H9 (cell line): ENCODE measurements around the gene RAB31. TPM values are rescaled to one million over a fixed set of nuclear protein-coding genes. Genes with fewer than 3 reads are reported as not detected.

Experiments used
- DNase-seq: peaks from one replicate; pipeline ENCODE4 v3.0.0-alpha.2; 2017
- H2AFZ ChIP-seq: one replicate; pipeline ENCODE4 v1.6.1; 2013; ENCODE audit warnings: mild to moderate bottlenecking, low read length, control low read depth, moderate library complexity
- H2AK5ac ChIP-seq: 2 replicates; pipeline ENCODE4 v1.6.1; 2013; ENCODE audit warnings: low read length, control low read depth, mixed read lengths; ENCODE audit not compliant: insufficient read length
- H2BK120ac ChIP-seq: one replicate; pipeline ENCODE4 v1.6.1; 2013; ENCODE audit warnings: low read depth, mild to moderate bottlenecking, low read length, control low read depth, inconsistent platforms; ENCODE audit not compliant: poor library complexity, severe bottlenecking
- H2BK12ac ChIP-seq: 2 replicates; pipeline ENCODE4 v1.6.1; 2013; ENCODE audit warnings: low read length, control low read depth, mixed read lengths, low read depth; ENCODE audit not compliant: insufficient read length
- H2BK15ac ChIP-seq: 2 replicates; pipeline ENCODE4 v1.6.1; 2013; ENCODE audit warnings: low read depth, low read length, control low read depth
- H2BK20ac ChIP-seq: one replicate; pipeline ENCODE4 v1.6.1; 2013; ENCODE audit warnings: low read depth, mild to moderate bottlenecking, low read length, control low read depth, inconsistent platforms; ENCODE audit not compliant: poor library complexity, severe bottlenecking
- H2BK5ac ChIP-seq: 2 replicates; pipeline ENCODE4 v1.6.1; 2013; ENCODE audit warnings: low read length, control low read depth, mixed read lengths; ENCODE audit not compliant: insufficient read length
- H3K14ac ChIP-seq: 2 replicates; pipeline ENCODE4 v1.6.1; 2013; ENCODE audit warnings: low read length, control low read depth; ENCODE audit not compliant: insufficient read depth
- H3K18ac ChIP-seq: 2 replicates; pipeline ENCODE4 v1.6.1; 2013; ENCODE audit warnings: low read depth, mild to moderate bottlenecking, mixed read lengths, low read length, control low read depth; ENCODE audit not compliant: insufficient read length
- H3K23ac ChIP-seq: 2 replicates; pipeline ENCODE4 v1.6.1; 2013; ENCODE audit warnings: low read length, control low read depth, mixed read lengths, low read depth; ENCODE audit not compliant: insufficient read length
- H3K23me2 ChIP-seq: 2 replicates; pipeline ENCODE4 v1.6.1; 2013; ENCODE audit warnings: low read depth, mild to moderate bottlenecking, mixed read lengths, low read length, control low read depth; ENCODE audit not compliant: insufficient read length, poor library complexity, severe bottlenecking
- H3K27ac ChIP-seq: 2 replicates; pipeline ENCODE4 v1.5.1; 2013; ENCODE audit warnings: low read length, control low read depth, mixed read lengths, low read depth; ENCODE audit not compliant: insufficient read length
- H3K27me3 ChIP-seq: 2 replicates; pipeline ENCODE4 v1.6.1; 2013; ENCODE audit warnings: low read length, control low read depth, inconsistent platforms; ENCODE audit not compliant: insufficient read depth
- H3K4ac ChIP-seq: 2 replicates; pipeline ENCODE4 v1.6.1; 2013; ENCODE audit warnings: low read depth, mild to moderate bottlenecking, control low read depth, inconsistent platforms, low read length, moderate library complexity
- H3K4me1 ChIP-seq: 2 replicates; pipeline ENCODE4 v1.6.1; 2013; ENCODE audit warnings: low read length, control low read depth, inconsistent platforms; ENCODE audit not compliant: insufficient read depth
- H3K4me2 ChIP-seq: 2 replicates; pipeline ENCODE4 v1.6.1; 2013; ENCODE audit warnings: low read length, control low read depth, mixed read lengths; ENCODE audit not compliant: insufficient read length, insufficient read depth
- H3K56ac ChIP-seq: 2 replicates; pipeline ENCODE4 v1.6.1; 2013; ENCODE audit warnings: low read depth, mild to moderate bottlenecking, mixed read lengths, low read length, control low read depth; ENCODE audit not compliant: insufficient read length
- H3K79me1 ChIP-seq: 2 replicates; pipeline ENCODE4 v1.6.1; 2013; ENCODE audit warnings: low read depth, mild to moderate bottlenecking, moderate library complexity, low read length, control low read depth, inconsistent platforms; ENCODE audit not compliant: insufficient read depth, poor library complexity, severe bottlenecking
- H3K79me2 ChIP-seq: 2 replicates; pipeline ENCODE4 v1.6.1; 2013; ENCODE audit warnings: low read length, control low read depth, inconsistent platforms; ENCODE audit not compliant: insufficient read depth
- H3K9ac ChIP-seq: 2 replicates; pipeline ENCODE4 v1.6.1; 2013; ENCODE audit warnings: low read length, control low read depth, mixed read lengths; ENCODE audit not compliant: insufficient read length; ENCODE audit errors: extremely low read depth
- H3K9me3 ChIP-seq: one replicate; pipeline ENCODE4 v1.6.1; 2013; ENCODE audit warnings: low read depth, low read length, inconsistent platforms; ENCODE audit not compliant: control insufficient read depth
- H3T11ph ChIP-seq: one replicate; pipeline ENCODE4 v1.6.1; 2013; ENCODE audit warnings: mild to moderate bottlenecking, low read length, control low read depth, inconsistent platforms
- H4K20me1 ChIP-seq: one replicate; pipeline ENCODE4 v1.6.1; 2013; ENCODE audit not compliant: control insufficient read depth, insufficient read length, insufficient read depth
- H4K5ac ChIP-seq: 2 replicates; pipeline ENCODE4 v1.6.1; 2013; ENCODE audit warnings: low read depth, mild to moderate bottlenecking, mixed read lengths, low read length, control low read depth; ENCODE audit not compliant: insufficient read length
- H4K8ac ChIP-seq: replicated peaks from 2 replicates; pipeline ENCODE4 v1.6.1; 2013; ENCODE audit warnings: low read length, control low read depth, mixed read lengths, low read depth; ENCODE audit not compliant: insufficient read length
- H4K91ac ChIP-seq: 2 replicates; pipeline ENCODE4 v1.6.1; 2013; ENCODE audit warnings: low read depth, mild to moderate bottlenecking, moderate library complexity, mixed read lengths, low read length, control low read depth; ENCODE audit not compliant: insufficient read length
- H3K27ac Mint-ChIP-seq, 3 experiments: 2 replicates in 2 of 3; 3 replicates in 1 of 3; pipeline ENCODE4 v1.8.0; 2020 to 2021; ENCODE audit warnings: mixed read lengths in 3 of 3, mild to moderate bottlenecking in 1 of 3, moderate library complexity in 1 of 3
- H3K27me3 Mint-ChIP-seq: 2 replicates; pipeline ENCODE4 v1.8.0; 2021; ENCODE audit warnings: low read depth, mild to moderate bottlenecking, moderate library complexity, mixed read lengths
- H3K36me3 Mint-ChIP-seq, 3 experiments: 2 replicates in 2 of 3; 3 replicates in 1 of 3; pipeline ENCODE4 v1.8.0; 2020 to 2021; ENCODE audit warnings: low read depth in 3 of 3, mixed read lengths in 3 of 3; ENCODE audit not compliant: insufficient read depth in 1 of 3
- H3K4me1 Mint-ChIP-seq, 2 experiments: 2 replicates each; pipeline ENCODE4 v1.8.0; 2020; ENCODE audit warnings: mixed read lengths in 2 of 2
- H3K4me3 Mint-ChIP-seq, 2 experiments: 2 replicates in 1 of 2; 3 replicates in 1 of 2; pipeline ENCODE4 v1.8.0; 2020 to 2021; ENCODE audit warnings: mild to moderate bottlenecking in 2 of 2, mixed read lengths in 2 of 2, moderate library complexity in 1 of 2
- H3K9me3 Mint-ChIP-seq, 2 experiments: 2 replicates in 1 of 2; 3 replicates in 1 of 2; pipeline ENCODE4 v1.8.0; 2020; ENCODE audit warnings: mild to moderate bottlenecking in 2 of 2, mixed read lengths in 2 of 2, moderate library complexity in 1 of 2
- WGBS: extraction: QIAGEN DNeasy Blood & Tissue Kit; methylation state at CpG from one replicate; pipeline ENCODE4 v1.1.7; 2013; ENCODE audit warnings: missing lambda C conversion rate, low lambda C conversion rate, mixed read lengths; ENCODE audit not compliant: insufficient read length; ENCODE audit errors: extremely low coverage; 5-methylcytosine and 5-hydroxymethylcytosine counted together
- total RNA-seq: library from RNA; stranded (reverse); gene quantifications from 2 replicates; pipeline ENCODE4 v1.2.1, GENCODE V29; 2021
- TF ChIP-seq, protein P1 (sequence below): fragments of 200-600 bp; sonication (generic); conservative IDR thresholded peaks from 3 replicates; pipeline ENCODE4 v1.8.0; 2021; ENCODE audit warnings: antibody characterized with exemption, mild to moderate bottlenecking

RAB31 gene
- total RNA-seq, 1 experiment from 2014 or later, result 22.4 TPM

DNA sequence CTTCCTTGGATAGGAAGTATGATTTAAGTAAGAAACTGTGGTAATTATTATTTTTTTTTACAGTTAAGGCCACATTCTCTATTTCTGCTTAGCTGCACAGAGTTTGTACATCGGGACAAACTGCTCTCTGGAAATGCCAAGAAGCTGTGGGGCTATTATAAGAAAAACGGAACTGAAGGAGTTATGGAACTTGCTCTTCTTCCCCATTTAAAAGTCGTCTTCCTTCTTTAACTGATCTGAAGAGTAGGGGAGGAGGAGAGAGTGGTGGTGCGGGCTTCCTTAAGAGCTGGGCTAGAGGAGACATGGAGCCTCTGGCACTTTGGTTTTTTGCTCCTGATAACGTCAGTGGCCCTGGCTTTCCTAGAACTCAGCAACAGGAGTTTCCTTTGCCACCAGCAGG, 54.4 kb downstream of the RAB31 start:
- Histone ChIP-seq H2BK5ac (no peak overlapping the region), H3K9ac (no peak overlapping the region), H2BK12ac (no peak overlapping the region), H4K20me1 (no peaks in the 10 kb centered on the region), H3K79me1 (no peaks in the 10 kb centered on the region), H3K27ac (no peak overlapping the region), H2BK15ac (no peak overlapping the region), H3K4ac (no peak overlapping the region), H3K23ac (no peak overlapping the region), H3K4me2 (no peak overlapping the region), H3K14ac (no peak overlapping the region), H3K9me3 (no peaks in the 10 kb centered on the region), H3K23me2 (no peaks in the 10 kb centered on the region), H2BK20ac (no peak overlapping the region), H4K5ac (no peak overlapping the region), H2AK5ac (no peak overlapping the region), H3T11ph (no peak overlapping the region), H4K91ac (no peak overlapping the region), H3K79me2 (no peaks in the 10 kb centered on the region), H3K27me3 (no peaks in the 10 kb centered on the region; the same call in 1 of the 2 replicates), H2AFZ (no peak overlapping the region), H3K18ac (no peak overlapping the region), H3K56ac (no peak overlapping the region), H3K4me1 (no peaks in the 10 kb centered on the region; the same call in 1 of the 2 replicates), H2BK120ac (no peak overlapping the region), H4K8ac (no peak overlapping the region)
- Mint-ChIP-seq H3K36me3 (peaks cover 1 to 8% (median 4%) of the 10 kb centered on the region in 3 experiments; a peak in 2 of 7 replicates), H3K9me3 (peaks cover 3 to 7% of the 10 kb centered on the region in 2 experiments; a peak in 2 of 5 replicates), H3K27ac (no peak overlapping the region), H3K4me3 (no peak overlapping the region), H3K4me1 (peaks cover 13 to 17% of the 10 kb centered on the region in 2 experiments), H3K27me3 (no peaks in the 10 kb centered on the region)
- no CpG with 5 or more reads among the region's 5 CpGs for WGBS
- TF ChIP-seq, protein P1, sequence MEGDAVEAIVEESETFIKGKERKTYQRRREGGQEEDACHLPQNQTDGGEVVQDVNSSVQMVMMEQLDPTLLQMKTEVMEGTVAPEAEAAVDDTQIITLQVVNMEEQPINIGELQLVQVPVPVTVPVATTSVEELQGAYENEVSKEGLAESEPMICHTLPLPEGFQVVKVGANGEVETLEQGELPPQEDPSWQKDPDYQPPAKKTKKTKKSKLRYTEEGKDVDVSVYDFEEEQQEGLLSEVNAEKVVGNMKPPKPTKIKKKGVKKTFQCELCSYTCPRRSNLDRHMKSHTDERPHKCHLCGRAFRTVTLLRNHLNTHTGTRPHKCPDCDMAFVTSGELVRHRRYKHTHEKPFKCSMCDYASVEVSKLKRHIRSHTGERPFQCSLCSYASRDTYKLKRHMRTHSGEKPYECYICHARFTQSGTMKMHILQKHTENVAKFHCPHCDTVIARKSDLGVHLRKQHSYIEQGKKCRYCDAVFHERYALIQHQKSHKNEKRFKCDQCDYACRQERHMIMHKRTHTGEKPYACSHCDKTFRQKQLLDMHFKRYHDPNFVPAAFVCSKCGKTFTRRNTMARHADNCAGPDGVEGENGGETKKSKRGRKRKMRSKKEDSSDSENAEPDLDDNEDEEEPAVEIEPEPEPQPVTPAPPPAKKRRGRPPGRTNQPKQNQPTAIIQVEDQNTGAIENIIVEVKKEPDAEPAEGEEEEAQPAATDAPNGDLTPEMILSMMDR, result no peak
- no peak for DNase-seq
